ENCODE measurements around the gene DHRS7.

DNA sequence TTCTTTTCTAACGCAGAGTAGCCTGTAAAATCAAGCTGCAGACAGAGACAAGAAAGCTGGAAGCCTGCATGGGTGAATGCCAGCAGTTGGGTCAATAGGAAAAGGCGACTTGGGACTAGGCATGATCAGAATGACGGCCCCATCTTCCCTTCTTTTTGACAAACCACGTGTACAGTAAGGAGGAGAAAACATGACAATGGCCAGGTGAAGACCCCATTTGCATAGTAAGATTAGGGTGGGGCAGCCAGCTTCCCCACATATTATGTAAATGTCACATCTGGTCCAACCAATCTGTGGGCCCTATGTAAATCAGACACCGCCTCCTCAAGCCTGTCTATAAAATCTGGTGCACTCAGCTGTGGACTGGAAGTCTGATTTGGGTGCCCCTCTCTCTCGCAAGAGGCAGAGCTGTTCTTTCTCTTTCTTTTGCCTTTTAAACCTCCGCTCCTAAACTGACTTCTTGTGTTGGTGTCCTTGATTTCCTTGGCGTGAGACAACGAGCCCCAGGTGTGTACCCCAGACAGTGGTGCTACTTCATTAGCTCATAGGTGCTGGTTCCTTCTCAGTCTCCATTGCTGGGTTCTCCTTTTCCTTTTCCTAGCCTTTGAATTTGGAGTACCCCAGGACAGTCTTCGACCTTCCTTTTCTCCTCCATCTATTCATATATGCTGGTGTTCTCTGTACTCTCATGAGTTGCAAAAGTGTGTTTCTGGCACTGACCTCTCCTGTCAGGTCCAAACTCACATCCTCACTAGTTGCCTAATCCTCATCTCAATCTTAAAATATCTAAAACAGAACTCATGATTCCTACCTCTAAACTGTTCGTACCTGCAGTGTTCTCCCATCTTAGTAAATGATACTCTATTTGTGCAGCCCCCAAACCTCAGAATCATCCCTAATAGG, 9.4 kb upstream of the DHRS7 start:
- TF ChIP-seq EZH2 (IDR thresholded peaks at IDR 0.05; ENCODE audit: insufficient read depth, poor library complexity, severe bottlenecking): no peak
- no peak for TF ChIP-seq EZH2phosphoT487 (IDR thresholded peaks at IDR 0.05; ENCODE audit: insufficient read depth, low read depth)
